KMS-11 (cell line): Measurements from ENCODE around the gene TCN1.
A peak's percentile ranks its signal among the peaks of the same experiment; 100 is the strongest.

ENCODE experiments used
- H2AFZ ChIP-seq: fragments of 200-600 bp; sonication (generic); 2 replicates; pipeline ENCODE4 v1.6.1; 2016; ENCODE audit warnings: antibody characterized with exemption, mixed run types, low read depth
- H3K27ac ChIP-seq: fragments of 200-600 bp; sonication (generic); 2 replicates; pipeline ENCODE4 v1.6.1; 2016; ENCODE audit warnings: mild to moderate bottlenecking, mixed run types
- H3K27me3 ChIP-seq: fragments of 200-600 bp; sonication (generic); 2 replicates; pipeline ENCODE4 v1.6.1; 2017; ENCODE audit warnings: mild to moderate bottlenecking, low read depth, mixed run types, moderate library complexity; ENCODE audit not compliant: insufficient read depth
- H3K36me3 ChIP-seq: fragments of 200-600 bp; sonication (generic); 2 replicates; pipeline ENCODE4 v1.6.1; 2017; ENCODE audit warnings: mild to moderate bottlenecking, mixed run types; ENCODE audit not compliant: insufficient read depth
- H3K4me1 ChIP-seq: fragments of 200-600 bp; sonication (generic); 2 replicates; pipeline ENCODE4 v1.6.1; 2016; ENCODE audit warnings: mild to moderate bottlenecking, low read depth, mixed run types; ENCODE audit not compliant: poor library complexity, severe bottlenecking
- H3K4me2 ChIP-seq: fragments of 200-600 bp; sonication (generic); 2 replicates; pipeline ENCODE4 v1.7.0; 2016; ENCODE audit warnings: mild to moderate bottlenecking, mixed run types
- H3K4me3 ChIP-seq: fragments of 200-600 bp; sonication (generic); IDR thresholded peaks from 2 replicates; pipeline ENCODE4 v1.6.1; 2017; ENCODE audit warnings: low read depth, low read length, mixed read lengths; ENCODE audit not compliant: insufficient read depth
- H3K79me2 ChIP-seq: fragments of 200-600 bp; sonication (generic); 2 replicates; pipeline ENCODE4 v1.6.1; 2016; ENCODE audit warnings: low read depth, mixed run types; ENCODE audit not compliant: insufficient read depth
- H3K9ac ChIP-seq: fragments of 200-600 bp; sonication (generic); 2 replicates; pipeline ENCODE4 v1.6.1; 2016; ENCODE audit warnings: mild to moderate bottlenecking, mixed run types
- H4K20me1 ChIP-seq: fragments of 200-600 bp; sonication (generic); 2 replicates; pipeline ENCODE4 v1.6.1; 2016; ENCODE audit warnings: mild to moderate bottlenecking, mixed run types; ENCODE audit not compliant: insufficient read depth
- TF ChIP-seq, protein P1 (sequence below): fragments of 200-600 bp; sonication (generic); conservative IDR thresholded peaks from 2 replicates; pipeline ENCODE4 v1.6.1; 2017; ENCODE audit warnings: low read depth, mild to moderate bottlenecking, antibody characterized with exemption, low read length, moderate library complexity, mixed read lengths

Gene TCN1

DNA sequence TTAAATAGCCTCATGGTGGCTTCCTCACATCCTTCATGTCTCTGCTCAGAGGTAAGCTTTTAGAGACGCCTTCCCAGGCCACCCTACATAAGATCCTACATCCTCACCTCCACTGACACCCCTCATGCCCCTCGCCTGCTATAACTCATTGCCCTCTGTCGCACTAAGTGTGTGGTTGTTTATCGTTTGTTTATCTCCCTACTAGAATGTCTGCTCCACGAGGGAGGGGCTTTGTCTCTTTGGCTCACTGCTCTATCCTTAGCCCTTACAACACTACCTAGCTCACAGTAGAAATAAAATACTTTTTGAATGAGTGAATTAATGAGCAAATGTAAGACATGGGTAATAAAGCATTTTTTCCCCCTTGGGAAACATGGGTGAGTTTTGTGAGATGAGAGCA is 19.7 kb downstream of the TCN1 start:
- Histone ChIP-seq H4K20me1 (no peaks in the 10 kb centered on the region), H3K4me3 (no peak overlapping the region), H3K36me3 (no peaks in the 10 kb centered on the region), H3K4me2 (no peak overlapping the region), H3K4me1 (peaks cover 4% of the 10 kb centered on the region), H3K79me2 (no peaks in the 10 kb centered on the region), H3K9ac (no peak overlapping the region), H3K27ac (no peak overlapping the region), H3K27me3 (no peaks in the 10 kb centered on the region), H2AFZ (no peak overlapping the region)
- TF ChIP-seq, protein P1, sequence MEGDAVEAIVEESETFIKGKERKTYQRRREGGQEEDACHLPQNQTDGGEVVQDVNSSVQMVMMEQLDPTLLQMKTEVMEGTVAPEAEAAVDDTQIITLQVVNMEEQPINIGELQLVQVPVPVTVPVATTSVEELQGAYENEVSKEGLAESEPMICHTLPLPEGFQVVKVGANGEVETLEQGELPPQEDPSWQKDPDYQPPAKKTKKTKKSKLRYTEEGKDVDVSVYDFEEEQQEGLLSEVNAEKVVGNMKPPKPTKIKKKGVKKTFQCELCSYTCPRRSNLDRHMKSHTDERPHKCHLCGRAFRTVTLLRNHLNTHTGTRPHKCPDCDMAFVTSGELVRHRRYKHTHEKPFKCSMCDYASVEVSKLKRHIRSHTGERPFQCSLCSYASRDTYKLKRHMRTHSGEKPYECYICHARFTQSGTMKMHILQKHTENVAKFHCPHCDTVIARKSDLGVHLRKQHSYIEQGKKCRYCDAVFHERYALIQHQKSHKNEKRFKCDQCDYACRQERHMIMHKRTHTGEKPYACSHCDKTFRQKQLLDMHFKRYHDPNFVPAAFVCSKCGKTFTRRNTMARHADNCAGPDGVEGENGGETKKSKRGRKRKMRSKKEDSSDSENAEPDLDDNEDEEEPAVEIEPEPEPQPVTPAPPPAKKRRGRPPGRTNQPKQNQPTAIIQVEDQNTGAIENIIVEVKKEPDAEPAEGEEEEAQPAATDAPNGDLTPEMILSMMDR: no peak

DNA sequence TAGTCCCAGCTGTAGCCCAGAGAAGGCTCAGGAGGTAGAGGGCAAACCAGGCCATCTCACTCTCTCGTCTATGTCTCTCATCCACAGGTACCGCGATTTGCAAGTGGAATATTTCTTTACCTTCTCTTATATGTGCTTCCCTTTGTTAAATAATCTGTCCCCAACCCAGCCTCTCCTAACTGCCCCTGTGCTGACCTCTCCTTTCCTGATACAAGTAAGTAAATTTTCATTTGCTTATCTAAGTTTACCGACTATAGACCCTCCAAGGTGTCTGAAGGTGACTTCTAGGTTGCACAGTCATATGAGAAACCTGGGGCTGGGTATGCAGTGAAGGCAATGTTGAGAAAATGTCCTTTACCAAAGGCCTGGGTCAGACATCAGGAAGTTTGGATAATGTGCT is 20.9 kb downstream of the TCN1 start, which contains the start of gene CBLIF:
TSS of gene CBLIF (minus strand) at position 101 of the 400 bp plus-strand sequence. CDS start at position 55, 46 bp downstream.
- Histone ChIP-seq H3K79me2 (no peaks in the 10 kb centered on the region), H3K36me3 (no peaks in the 10 kb centered on the region), H3K27ac (no peak within 1 kb of the TSS), H2AFZ (no peak within 1 kb of the TSS), H3K27me3 (no peaks in the 10 kb centered on the region), H3K4me1 (peaks cover 13% of the 10 kb centered on the region), H3K4me3 (no peak within 1 kb of the TSS), H3K9ac (no peak within 1 kb of the TSS), H4K20me1 (no peaks in the 10 kb centered on the region), H3K4me2 (no peak within 1 kb of the TSS)
- TF ChIP-seq, protein P1: no peak

DNA sequence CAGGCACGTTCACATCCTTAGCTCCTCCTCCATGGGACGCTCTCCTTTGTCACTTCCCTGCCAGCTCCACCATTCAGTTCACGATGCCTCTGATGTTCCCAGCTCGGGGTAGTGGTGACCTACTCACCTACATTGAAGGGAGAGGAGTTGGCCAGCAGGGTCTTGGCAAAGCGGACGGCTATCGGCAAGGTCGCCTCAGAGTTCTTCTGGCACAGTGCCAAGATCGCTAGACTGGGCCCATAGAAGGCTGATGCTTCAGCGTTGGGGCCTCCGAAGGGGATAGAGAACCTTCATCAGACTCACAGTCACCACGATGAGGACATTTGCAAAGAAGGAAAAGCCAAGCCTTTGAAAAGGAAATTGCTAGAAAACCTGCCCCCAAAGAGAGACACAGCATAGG is 24.0 kb downstream of the TCN1 start:
- Histone ChIP-seq H3K4me2 (no peak overlapping the region; the same call in 1 of the 2 replicates), H3K27me3 (no peaks in the 10 kb centered on the region), H3K79me2 (no peaks in the 10 kb centered on the region), H3K36me3 (no peaks in the 10 kb centered on the region), H3K9ac (no peak overlapping the region), H2AFZ (no peak overlapping the region), H3K4me1 (peaks cover 13% of the 10 kb centered on the region), H4K20me1 (no peaks in the 10 kb centered on the region), H3K4me3 (no peak overlapping the region), H3K27ac (no peak overlapping the region)
- TF ChIP-seq, protein P1: no peak

DNA sequence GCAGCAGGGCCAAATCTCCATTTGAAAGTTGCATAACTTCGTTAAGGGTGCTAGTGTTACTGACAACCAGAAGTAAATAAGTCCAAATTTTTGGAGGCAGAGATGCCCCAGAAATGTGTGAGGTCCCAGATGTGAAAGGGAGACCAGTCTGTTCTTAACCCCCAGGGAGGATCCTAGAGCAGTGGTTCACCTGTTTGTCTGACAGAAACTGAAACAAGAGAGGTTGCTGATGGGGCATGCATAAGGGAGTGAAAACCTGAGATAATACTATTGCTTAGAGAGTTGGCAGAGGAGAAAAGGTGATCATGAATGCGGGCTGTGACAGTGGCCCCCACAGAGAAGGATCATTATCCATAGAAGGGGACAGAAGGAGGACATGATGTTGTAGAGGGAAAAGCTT is 24.8 kb downstream of the TCN1 start:
- H3K27me3 ChIP-seq: no peaks in the 10 kb centered on the region
- peaks cover 13% of the 10 kb centered on the region for H3K4me1 ChIP-seq
- no peak overlapping the region for H3K27ac ChIP-seq
- no peak overlapping the region for H3K9ac ChIP-seq
- peak overlapping the region; percentile 22; the same call in 1 of the 2 replicates for H3K4me2 ChIP-seq
- no peak overlapping the region for H2AFZ ChIP-seq
- H4K20me1 ChIP-seq: no peaks in the 10 kb centered on the region
- no peaks in the 10 kb centered on the region for H3K79me2 ChIP-seq
- H3K4me3 ChIP-seq: no peak overlapping the region
- TF ChIP-seq, protein P1: no peak
- H3K36me3 ChIP-seq: no peaks in the 10 kb centered on the region
